NT2/D1 (cell line): ENCODE data around the gene PHOSPHO2.

ENCODE experiments used
- DNase-seq: peaks from one replicate; pipeline ENCODE4 v3.0.0-alpha.2; 2011; ENCODE audit warnings: low read depth, low spot score
- H3K27me3 ChIP-seq: 2 replicates; pipeline ENCODE4 v1.6.0; 2011; ENCODE audit warnings: mild to moderate bottlenecking; ENCODE audit not compliant: insufficient read length, insufficient read depth
- H3K36me3 ChIP-seq: 2 replicates; pipeline ENCODE4 v1.6.1; 2011; ENCODE audit warnings: mild to moderate bottlenecking, low read length, mixed read lengths; ENCODE audit not compliant: insufficient read depth, insufficient read length
- H3K4me1 ChIP-seq: 2 replicates; pipeline ENCODE4 v1.5.1; 2011; ENCODE audit not compliant: insufficient read depth, insufficient read length
- H3K4me3 ChIP-seq: 2 replicates; pipeline ENCODE4 v1.5.1; 2011; ENCODE audit warnings: low read depth; ENCODE audit not compliant: insufficient read length
- H3K9ac ChIP-seq: 2 replicates; pipeline ENCODE4 v1.6.0; 2011; ENCODE audit warnings: low read depth; ENCODE audit not compliant: insufficient read length
- H3K9me3 ChIP-seq: 2 replicates; pipeline ENCODE4 v1.5.1; 2011; ENCODE audit warnings: mild to moderate bottlenecking, low read length; ENCODE audit not compliant: insufficient read depth
- SUZ12 ChIP-seq: IDR thresholded peaks from 2 replicates; pipeline ENCODE4 v1.6.1; 2011; ENCODE audit not compliant: insufficient read length, insufficient read depth; ENCODE audit errors: extremely low read depth
- YY1 ChIP-seq: IDR thresholded peaks from 2 replicates; pipeline ENCODE4 v1.6.1; 2011; ENCODE audit not compliant: insufficient read length, insufficient read depth
- ZNF274 ChIP-seq: IDR thresholded peaks from 2 replicates; pipeline ENCODE4 v1.6.1; 2011; ENCODE audit warnings: mild to moderate bottlenecking, low read depth, low read length

The PHOSPHO2 gene

DNA sequence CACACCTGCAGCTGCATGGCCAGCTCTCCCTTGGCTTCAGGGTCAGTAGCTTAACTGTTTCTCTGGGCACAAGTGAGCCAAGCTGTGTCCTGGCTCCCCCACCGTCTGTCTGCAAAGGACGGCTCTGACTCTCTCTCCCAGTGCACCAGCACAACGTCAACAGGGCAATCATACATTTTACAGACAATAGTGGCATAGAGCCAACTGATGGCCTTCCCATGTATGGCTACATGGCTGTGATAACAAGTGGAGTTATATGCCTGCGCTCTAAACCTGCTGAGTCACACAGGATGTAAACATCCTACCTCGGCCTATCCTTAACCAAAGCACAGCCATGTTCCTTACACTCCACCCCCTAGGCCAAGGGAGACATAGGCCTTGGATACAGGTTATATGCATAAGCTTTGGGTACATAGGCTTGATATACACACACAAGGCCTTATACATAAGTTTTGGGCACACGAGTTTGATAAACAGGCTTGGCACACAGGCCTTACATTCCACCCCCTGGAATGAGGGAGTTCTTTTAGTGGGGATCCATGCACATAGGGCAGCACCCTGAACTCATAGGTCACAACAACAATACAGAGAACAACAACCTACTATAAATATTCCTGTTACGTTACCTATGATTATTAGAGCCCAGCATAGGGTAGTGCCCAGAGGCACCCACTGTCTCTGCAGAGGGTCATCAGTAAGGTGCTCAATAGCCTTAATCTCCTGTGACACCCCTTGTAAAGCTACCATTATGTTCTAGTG is 17.7 kb downstream of the PHOSPHO2 start:
- no peak overlapping the region for H3K9ac ChIP-seq
- DNase-seq, result no peak
- H3K27me3 ChIP-seq, result no peaks in the 10 kb centered on the region
- no peak overlapping the region for H3K4me3 ChIP-seq
- H3K9me3 ChIP-seq, result no peaks in the 10 kb centered on the region
- TF ChIP-seq ZNF274, result no peak
- no peak for TF ChIP-seq YY1
- no peak for TF ChIP-seq SUZ12
- H3K4me1 ChIP-seq, result no peaks in the 10 kb centered on the region
- H3K36me3 ChIP-seq, result peaks cover 14% of the 10 kb centered on the region

- no peak for TF ChIP-seq ZNF274
- TF ChIP-seq YY1, result no peak
- TF ChIP-seq SUZ12, result no peak
- H3K36me3 ChIP-seq, result peaks cover 14% of the 10 kb centered on the region
- H3K4me1 ChIP-seq, result no peaks in the 10 kb centered on the region
- H3K9ac ChIP-seq, result no peak overlapping the region
- H3K27me3 ChIP-seq, result no peaks in the 10 kb centered on the region
- no peaks in the 10 kb centered on the region for H3K9me3 ChIP-seq
- DNase-seq, result no peak
- no peak overlapping the region for H3K4me3 ChIP-seq
Observed at GRCh38 chr2:169712791-169713227, 18.5 kb downstream of the PHOSPHO2 start.

DNA sequence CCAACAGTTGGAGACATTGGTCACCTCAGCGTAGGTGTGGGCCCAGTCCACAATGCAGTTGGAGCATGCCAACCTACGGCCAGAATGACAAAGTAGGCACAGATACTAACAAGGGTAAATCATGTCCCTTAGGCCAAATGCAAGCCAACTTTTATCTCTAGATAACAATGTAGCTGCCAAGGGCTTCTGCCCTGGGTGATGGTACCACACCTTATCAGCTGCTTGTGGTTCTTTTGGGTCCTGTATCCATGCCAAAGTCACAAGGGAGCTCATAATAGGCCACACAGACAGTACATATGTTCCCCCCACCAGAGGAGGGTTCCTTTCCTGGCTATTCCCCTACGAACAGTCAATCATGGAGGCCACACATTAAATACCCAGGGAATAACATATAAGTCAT is 19.1 kb downstream of the PHOSPHO2 start:
- no peak overlapping the region for H3K4me3 ChIP-seq
- H3K9me3 ChIP-seq, result no peaks in the 10 kb centered on the region
- DNase-seq, result no peak
- peaks cover 14% of the 10 kb centered on the region for H3K36me3 ChIP-seq
- H3K27me3 ChIP-seq, result no peaks in the 10 kb centered on the region
- no peak overlapping the region for H3K9ac ChIP-seq
- TF ChIP-seq SUZ12 (no peak), YY1 (no peak), ZNF274 (no peak)
- H3K4me1 ChIP-seq, result no peaks in the 10 kb centered on the region

- DNase-seq, result no peak
- no peak overlapping the region for H3K9ac ChIP-seq
- no peaks in the 10 kb centered on the region for H3K9me3 ChIP-seq
- H3K27me3 ChIP-seq, result no peaks in the 10 kb centered on the region
- no peak overlapping the region for H3K4me3 ChIP-seq
- no peaks in the 10 kb centered on the region for H3K4me1 ChIP-seq
- TF ChIP-seq YY1 (no peak), ZNF274 (no peak), SUZ12 (no peak)
- H3K36me3 ChIP-seq, result peaks cover 11% of the 10 kb centered on the region
Observed at GRCh38 chr2:169714699-169715098, 20.4 kb downstream of the PHOSPHO2 start.

DNA sequence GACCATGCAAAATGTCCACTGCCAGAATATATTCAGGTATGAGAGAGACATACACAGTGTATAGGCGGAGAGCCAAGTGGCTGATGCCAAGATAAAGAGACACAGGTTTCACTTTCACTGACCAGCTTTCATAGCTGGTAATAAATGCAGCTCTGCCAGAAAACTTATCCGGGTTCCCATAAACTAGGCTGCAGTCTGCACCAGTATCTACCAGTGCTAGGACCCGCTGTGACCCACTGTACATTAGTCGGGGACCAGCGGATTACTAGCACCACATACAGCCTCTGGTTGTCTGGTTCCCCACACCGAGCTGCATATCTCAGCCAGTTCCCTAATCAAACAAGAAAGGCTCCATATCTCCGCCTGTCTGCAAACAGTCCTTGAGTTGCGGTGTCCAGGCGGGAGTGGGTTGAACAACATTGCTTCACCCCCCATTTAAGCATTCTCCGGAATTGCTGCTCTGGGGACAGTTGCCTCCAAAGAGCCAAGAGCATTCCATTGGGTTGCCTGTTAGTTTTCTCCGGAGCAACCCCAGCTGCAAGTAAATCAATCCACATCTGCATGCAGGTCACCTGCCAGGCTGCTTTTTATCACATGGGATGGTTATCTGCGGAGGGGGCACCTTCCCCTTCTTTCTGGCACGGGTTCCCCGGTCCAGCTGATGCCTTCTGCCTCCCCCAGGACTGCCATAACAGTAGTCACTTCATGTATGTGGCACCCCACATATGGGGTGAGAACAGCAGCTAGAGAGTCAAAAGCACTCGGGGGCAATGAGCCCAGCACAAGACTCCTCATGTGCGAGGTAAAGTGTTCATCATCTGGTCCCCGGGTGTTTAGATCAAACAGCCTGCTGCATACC is 21.3 kb downstream of the PHOSPHO2 start:
- no peak overlapping the region for H3K4me3 ChIP-seq
- H3K9ac ChIP-seq, result no peak overlapping the region
- DNase-seq, result no peak
- peaks cover 3% of the 10 kb centered on the region for H3K36me3 ChIP-seq
- no peaks in the 10 kb centered on the region for H3K27me3 ChIP-seq
- no peaks in the 10 kb centered on the region for H3K4me1 ChIP-seq
- H3K9me3 ChIP-seq, result no peaks in the 10 kb centered on the region
- TF ChIP-seq YY1, result no peak
- no peak for TF ChIP-seq ZNF274
- TF ChIP-seq SUZ12, result no peak

GRCh38 chr2:169716238-169716886 is 22.1 kb downstream of the PHOSPHO2 start:
- TF ChIP-seq SUZ12 (no peak), ZNF274 (no peak), YY1 (no peak)
- no peak overlapping the region for H3K4me3 ChIP-seq
- DNase-seq, result no peak
- H3K9ac ChIP-seq, result no peak overlapping the region
- H3K36me3 ChIP-seq, result no peaks in the 10 kb centered on the region
- H3K4me1 ChIP-seq, result no peaks in the 10 kb centered on the region
- H3K9me3 ChIP-seq, result no peaks in the 10 kb centered on the region
- no peaks in the 10 kb centered on the region for H3K27me3 ChIP-seq
